SK-N-MC (cell line): ENCODE data around the gene AOC3.
"Not testable (repeated sequence)": the region's sequence is repeated elsewhere in the genome, so short reads cannot be mapped to it uniquely, and the experiment has no call there.

ENCODE experiments used
- DNase-seq: peaks from one replicate; pipeline ENCODE4 v3.0.0-alpha.2; 2011; ENCODE audit warnings: low read depth, low spot score
- H3K27ac ChIP-seq: fragments of 200-600 bp; sonication (generic); 2 replicates; pipeline ENCODE4 v1.5.1; 2016; ENCODE audit warnings: mixed run types
- H3K36me3 ChIP-seq: fragments of 200-600 bp; sonication (generic); 2 replicates; pipeline ENCODE4 v1.6.1; 2017; ENCODE audit warnings: antibody characterized with exemption, low read length, mixed read lengths; ENCODE audit not compliant: insufficient read depth
- H3K4me3 ChIP-seq: fragments of 200-600 bp; sonication (generic); 2 replicates; pipeline ENCODE4 v1.5.1; 2016
- H3K9ac ChIP-seq: fragments of 200-600 bp; sonication (generic); 2 replicates; pipeline ENCODE4 v1.8.0; 2017; ENCODE audit warnings: mixed run types, mixed read lengths; ENCODE audit not compliant: insufficient read length
- H3K9me3 ChIP-seq: fragments of 200-600 bp; sonication (generic); 2 replicates; pipeline ENCODE4 v1.6.1; 2017; ENCODE audit warnings: low read depth, mild to moderate bottlenecking, antibody characterized with exemption, low read length, moderate library complexity, mixed read lengths
- EZH2 ChIP-seq: fragments of 200-600 bp; sonication (generic); IDR thresholded peaks from one replicate; pipeline ENCODE4 v1.6.1; 2017; ENCODE audit warnings: antibody characterized with exemption
- FOXP2 ChIP-seq: optimal IDR thresholded peaks from 2 replicates; pipeline ENCODE3; 2011; ENCODE audit warnings: mild to moderate bottlenecking, moderate library complexity; ENCODE audit not compliant: insufficient read depth; ENCODE audit errors: extremely low read length, control extremely low read depth
- POLR2AphosphoS5 ChIP-seq: IDR thresholded peaks from 2 replicates; pipeline ENCODE4 v1.6.1; 2012; ENCODE audit warnings: mild to moderate bottlenecking, low read depth, low read length, borderline replicate concordance

AOC3 gene

GRCh38 chr17:42855048-42855596 lies 4.1 kb downstream of the AOC3 start:
- TF ChIP-seq EZH2: no peak
- no peak for TF ChIP-seq FOXP2
- TF ChIP-seq POLR2AphosphoS5: no peak
- Histone ChIP-seq H3K9me3 (no peaks in the 10 kb centered on the region), H3K36me3 (no peaks in the 10 kb centered on the region), H3K4me3 (no peak overlapping the region), H3K9ac (no peak overlapping the region), H3K27ac (no peak overlapping the region)
- DNase-seq: no peak

GRCh38 chr17:42856093-42856492 lies 5.1 kb downstream of the AOC3 start:
- not testable (repeated sequence) for DNase-seq, H3K36me3 ChIP-seq, H3K9me3 ChIP-seq, H3K27ac ChIP-seq, H3K4me3 ChIP-seq, H3K9ac ChIP-seq

GRCh38 chr17:42856516-42856915 lies 5.5 kb downstream of the AOC3 start:
- DNase-seq, H3K4me3 ChIP-seq, H3K9me3 ChIP-seq, H3K9ac ChIP-seq, H3K27ac ChIP-seq, H3K36me3 ChIP-seq: not testable (repeated sequence)

- Histone ChIP-seq H3K4me3 (no peak overlapping the region), H3K36me3 (no peaks in the 10 kb centered on the region), H3K27ac (no peak overlapping the region), H3K9me3 (no peaks in the 10 kb centered on the region), H3K9ac (no peak overlapping the region)
- TF ChIP-seq FOXP2 (no peak), POLR2AphosphoS5 (no peak), EZH2 (no peak)
- DNase-seq: no peak
These were observed 6.4 kb downstream of the AOC3 start for GRCh38 chr17:42857389-42857788.

- H3K4me3 ChIP-seq: no peak overlapping the region
- no peak for DNase-seq
- H3K9me3 ChIP-seq: no peaks in the 10 kb centered on the region
- no peaks in the 10 kb centered on the region for H3K36me3 ChIP-seq
- no peak overlapping the region for H3K9ac ChIP-seq
- TF ChIP-seq FOXP2: no peak
- TF ChIP-seq EZH2: no peak
- no peak for TF ChIP-seq POLR2AphosphoS5
- H3K27ac ChIP-seq: no peak overlapping the region
These were observed 14.7 kb downstream of the AOC3 start for GRCh38 chr17:42865638-42866094.

- no peaks in the 10 kb centered on the region for H3K36me3 ChIP-seq
- no peak overlapping the region for H3K4me3 ChIP-seq
These were observed 15.2 kb downstream of the AOC3 start for GRCh38 chr17:42866216-42866615.

GRCh38 chr17:42866631-42867575 lies 15.9 kb downstream of the AOC3 start:
- no peaks in the 10 kb centered on the region for H3K36me3 ChIP-seq
- H3K9ac ChIP-seq: no peak overlapping the region
- DNase-seq: no peak
- TF ChIP-seq FOXP2: no peak
- TF ChIP-seq EZH2: no peak
- TF ChIP-seq POLR2AphosphoS5: no peak
- H3K27ac ChIP-seq: no peak overlapping the region
- no peak overlapping the region for H3K4me3 ChIP-seq
- H3K9me3 ChIP-seq: no peaks in the 10 kb centered on the region

More at GRCh38 chr17:42866216-42866615, 15.2 kb downstream of the AOC3 start:
- TF ChIP-seq POLR2AphosphoS5 (no peak), EZH2 (no peak), FOXP2 (no peak)
- Histone ChIP-seq H3K9ac (no peak overlapping the region), H3K9me3 (no peaks in the 10 kb centered on the region), H3K27ac (no peak overlapping the region)
- no peak for DNase-seq

GRCh38 chr17:42867694-42868261 lies 16.8 kb downstream of the AOC3 start:
- not testable (repeated sequence) for H3K4me3 ChIP-seq, DNase-seq, H3K36me3 ChIP-seq, H3K9ac ChIP-seq, H3K27ac ChIP-seq, H3K9me3 ChIP-seq

GRCh38 chr17:42868338-42868737 lies 17.3 kb downstream of the AOC3 start:
- TF ChIP-seq FOXP2: no peak
- TF ChIP-seq EZH2: no peak
- Histone ChIP-seq H3K27ac (no peak overlapping the region), H3K9me3 (no peaks in the 10 kb centered on the region), H3K9ac (no peak overlapping the region), H3K4me3 (no peak overlapping the region), H3K36me3 (no peaks in the 10 kb centered on the region)
- DNase-seq: no peak
